CD4-positive, alpha-beta T cell treated with Interleukin-4 for 1 hour (primary cell): Measurements from ENCODE around the gene CDHR5.
"Not testable (repeated sequence)": the region's sequence is repeated elsewhere in the genome, so short reads cannot be mapped to it uniquely, and the experiment has no call there.

ENCODE experiments used
- DNase-seq, 2 donors: peaks; one replicate each; pipeline ENCODE4 v3.0.0-alpha.2; 2020 to 2022

The CDHR5 gene

GRCh38 chr11:624705-625635, at the start of gene CDHR5:
CDHR5 (minus strand) TSS chr11:624955; CDS start chr11:624902, 53 bp downstream.
- no peak for DNase-seq

GRCh38 chr11:674406-674805, 49.7 kb upstream of the CDHR5 start:
- no peak for DNase-seq

GRCh38 chr11:673866-674265, 49.1 kb upstream of the CDHR5 start:
- no peak for DNase-seq

- no peak for DNase-seq
These were observed 41.0 kb upstream of the CDHR5 start for GRCh38 chr11:665704-666281.

- DNase-seq, result no peak
These were observed 40.4 kb upstream of the CDHR5 start for GRCh38 chr11:665062-665703.

GRCh38 chr11:662689-663274, 38.0 kb upstream of the CDHR5 start:
- DNase-seq, result peak; percentile 43 to 55

- DNase-seq, result no peak
These were observed 36.1 kb upstream of the CDHR5 start for GRCh38 chr11:660681-661444.

- no peak for DNase-seq
These were observed 35.5 kb upstream of the CDHR5 start for GRCh38 chr11:660281-660680.

- DNase-seq, result no peak
These were observed 34.9 kb upstream of the CDHR5 start for GRCh38 chr11:659532-660085.

GRCh38 chr11:657691-658126, 33.0 kb upstream of the CDHR5 start:
- no peak for DNase-seq

- DNase-seq, result no peak
These were observed 32.1 kb upstream of the CDHR5 start for GRCh38 chr11:656866-657265.

- DNase-seq, result no peak
These were observed 31.7 kb upstream of the CDHR5 start for GRCh38 chr11:656426-656825.

- no peak for DNase-seq
These were observed 30.4 kb upstream of the CDHR5 start for GRCh38 chr11:655036-655726.

- DNase-seq, result not testable (repeated sequence)
These were observed 29.7 kb upstream of the CDHR5 start for GRCh38 chr11:654444-654843.

- DNase-seq, result no peak
These were observed 29.1 kb upstream of the CDHR5 start for GRCh38 chr11:653837-654236.

GRCh38 chr11:653136-653535, 28.4 kb upstream of the CDHR5 start:
- DNase-seq, result peak in 1 of 2 donors; percentile 17

- no peak for DNase-seq
These were observed 25.7 kb upstream of the CDHR5 start for GRCh38 chr11:650482-650881.

- DNase-seq, result not testable (repeated sequence)
These were observed 23.0 kb upstream of the CDHR5 start for GRCh38 chr11:647672-648158.

GRCh38 chr11:646214-646613, 21.5 kb upstream of the CDHR5 start:
- no peak for DNase-seq

GRCh38 chr11:645536-645935, 20.8 kb upstream of the CDHR5 start:
- no peak for DNase-seq
